Effector memory CD8-positive, alpha-beta T cell (primary cell): ENCODE data around the gene PKP1.

Source experiments
- ATAC-seq: fragments of 150-1000 bp; cut with Tn5 transposase; replicated peaks from 2 replicates; pipeline ENCODE4 v1.10.0; 2021; ENCODE audit warnings: mild to moderate bottlenecking, moderate library complexity
- DNase-seq, 3 experiments: peaks; one replicate each; pipeline ENCODE4 v3.0.0; 2021
- H3K27ac Mint-ChIP-seq, 2 donors: one replicate each; pipeline ENCODE4 v1.8.0; 2022; ENCODE audit warnings: mild to moderate bottlenecking in 2 of 2, mixed read lengths in 2 of 2, moderate library complexity in 2 of 2
- H3K27me3 Mint-ChIP-seq, 2 donors: one replicate each; pipeline ENCODE4 v1.8.0; 2022; ENCODE audit warnings: mixed read lengths in 2 of 2
- H3K36me3 Mint-ChIP-seq: one replicate; pipeline ENCODE4 v1.8.0; 2022; ENCODE audit warnings: mild to moderate bottlenecking, moderate library complexity, mixed read lengths; ENCODE audit not compliant: insufficient read depth
- H3K4me1 Mint-ChIP-seq, 2 donors: one replicate each; pipeline ENCODE4 v1.8.0; 2022; ENCODE audit warnings: low read depth in 2 of 2, mixed read lengths in 2 of 2
- H3K4me3 Mint-ChIP-seq, 2 donors: one replicate each; pipeline ENCODE4 v1.8.0; 2022; ENCODE audit warnings: mild to moderate bottlenecking in 2 of 2, mixed read lengths in 2 of 2, moderate library complexity in 2 of 2
- H3K9me3 Mint-ChIP-seq, 2 donors: one replicate each; pipeline ENCODE4 v1.8.0; 2022; ENCODE audit warnings: mixed read lengths in 2 of 2

PKP1 gene

GRCh38 chr1:201325678-201326060 is 42.4 kb downstream of the PKP1 start:
- DNase-seq (no peak), ATAC-seq (no peak)
- Mint-ChIP-seq H3K9me3 (no peaks in the 10 kb centered on the region), H3K27me3 (peaks cover 18 to 41% of the 10 kb centered on the region in 2 donors), H3K4me1 (no peaks in the 10 kb centered on the region), H3K27ac (no peak overlapping the region), H3K36me3 (no peaks in the 10 kb centered on the region), H3K4me3 (no peak overlapping the region)

GRCh38 chr1:201326710-201327109 is 43.4 kb downstream of the PKP1 start:
- no peaks in the 10 kb centered on the region for H3K4me1 Mint-ChIP-seq
- H3K36me3 Mint-ChIP-seq: peaks cover 4% of the 10 kb centered on the region
- no peaks in the 10 kb centered on the region for H3K9me3 Mint-ChIP-seq
- ATAC-seq (no peak), DNase-seq (no peak)
- H3K4me3 Mint-ChIP-seq: no peak overlapping the region
- H3K27me3 Mint-ChIP-seq: peaks cover 21 to 51% of the 10 kb centered on the region in 2 donors
- H3K27ac Mint-ChIP-seq: no peak overlapping the region

GRCh38 chr1:201327687-201328240 is 44.5 kb downstream of the PKP1 start:
- no peak overlapping the region for H3K4me3 Mint-ChIP-seq
- H3K36me3 Mint-ChIP-seq: peaks cover 4% of the 10 kb centered on the region
- no peaks in the 10 kb centered on the region for H3K9me3 Mint-ChIP-seq
- DNase-seq (no peak), ATAC-seq (no peak)
- peaks cover 21 to 57% of the 10 kb centered on the region in 2 donors for H3K27me3 Mint-ChIP-seq
- H3K27ac Mint-ChIP-seq: no peak overlapping the region
- H3K4me1 Mint-ChIP-seq: no peaks in the 10 kb centered on the region

- DNase-seq (no peak), ATAC-seq (no peak)
- no peaks in the 10 kb centered on the region for H3K9me3 Mint-ChIP-seq
- no peaks in the 10 kb centered on the region for H3K4me1 Mint-ChIP-seq
- peaks cover 21 to 58% of the 10 kb centered on the region in 2 donors for H3K27me3 Mint-ChIP-seq
- no peak overlapping the region for H3K4me3 Mint-ChIP-seq
- peaks cover 4% of the 10 kb centered on the region for H3K36me3 Mint-ChIP-seq
- no peak overlapping the region for H3K27ac Mint-ChIP-seq
Measured at GRCh38 chr1:201328576-201328975, 45.3 kb downstream of the PKP1 start.

GRCh38 chr1:201329286-201329685 is 46.0 kb downstream of the PKP1 start:
- H3K9me3 Mint-ChIP-seq: no peaks in the 10 kb centered on the region
- no peak overlapping the region for H3K27ac Mint-ChIP-seq
- H3K4me1 Mint-ChIP-seq: no peaks in the 10 kb centered on the region
- peaks cover 4% of the 10 kb centered on the region for H3K36me3 Mint-ChIP-seq
- peaks cover 21 to 54% of the 10 kb centered on the region in 2 donors for H3K27me3 Mint-ChIP-seq
- ATAC-seq (no peak), DNase-seq (no peak)
- H3K4me3 Mint-ChIP-seq: no peak overlapping the region

GRCh38 chr1:201329801-201330200 is 46.5 kb downstream of the PKP1 start:
- no peak for ATAC-seq
- Mint-ChIP-seq H3K27me3 (peaks cover 21 to 54% of the 10 kb centered on the region in 2 donors), H3K27ac (no peak overlapping the region), H3K4me1 (no peaks in the 10 kb centered on the region), H3K36me3 (peaks cover 4% of the 10 kb centered on the region), H3K9me3 (no peaks in the 10 kb centered on the region), H3K4me3 (no peak overlapping the region)
- no peak for DNase-seq

- no peaks in the 10 kb centered on the region for H3K9me3 Mint-ChIP-seq
- no peak overlapping the region for H3K4me3 Mint-ChIP-seq
- DNase-seq (no peak), ATAC-seq (no peak)
- H3K27ac Mint-ChIP-seq: no peak overlapping the region
- H3K36me3 Mint-ChIP-seq: peaks cover 4% of the 10 kb centered on the region
- H3K27me3 Mint-ChIP-seq: peaks cover 21 to 58% of the 10 kb centered on the region in 2 donors
- no peaks in the 10 kb centered on the region for H3K4me1 Mint-ChIP-seq
Measured at GRCh38 chr1:201330541-201330940, 47.2 kb downstream of the PKP1 start.

- Mint-ChIP-seq H3K4me3 (no peak overlapping the region), H3K4me1 (no peaks in the 10 kb centered on the region), H3K27me3 (peaks cover 20 to 58% of the 10 kb centered on the region in 2 donors), H3K36me3 (peaks cover 4% of the 10 kb centered on the region), H3K27ac (no peak overlapping the region), H3K9me3 (no peaks in the 10 kb centered on the region)
- ATAC-seq (no peak), DNase-seq (no peak)
Measured at GRCh38 chr1:201331166-201331565, 47.9 kb downstream of the PKP1 start.

- Mint-ChIP-seq H3K9me3 (no peaks in the 10 kb centered on the region), H3K27me3 (peaks cover 12 to 59% of the 10 kb centered on the region in 2 donors), H3K4me1 (no peaks in the 10 kb centered on the region), H3K27ac (no peak overlapping the region), H3K4me3 (no peak overlapping the region), H3K36me3 (peaks cover 4% of the 10 kb centered on the region)
- ATAC-seq (no peak), DNase-seq (no peak)
Measured at GRCh38 chr1:201332021-201332420, 48.7 kb downstream of the PKP1 start.

GRCh38 chr1:201332616-201333335 is 49.5 kb downstream of the PKP1 start:
- Mint-ChIP-seq H3K36me3 (peaks cover 4% of the 10 kb centered on the region), H3K27ac (no peak overlapping the region), H3K9me3 (no peaks in the 10 kb centered on the region), H3K4me3 (no peak overlapping the region), H3K27me3 (peaks cover 9 to 57% of the 10 kb centered on the region in 2 donors), H3K4me1 (no peaks in the 10 kb centered on the region)
- no peak for ATAC-seq
- DNase-seq: no peak

- no peak overlapping the region for H3K27ac Mint-ChIP-seq
- peaks cover 4% of the 10 kb centered on the region for H3K36me3 Mint-ChIP-seq
- no peaks in the 10 kb centered on the region for H3K4me1 Mint-ChIP-seq
- H3K4me3 Mint-ChIP-seq: no peak overlapping the region
- ATAC-seq (no peak), DNase-seq (no peak)
- peaks cover 16 to 56% of the 10 kb centered on the region in 2 donors for H3K27me3 Mint-ChIP-seq
- no peaks in the 10 kb centered on the region for H3K9me3 Mint-ChIP-seq
Measured at GRCh38 chr1:201334325-201335173, 51.2 kb downstream of the PKP1 start.

- no peaks in the 10 kb centered on the region for H3K4me1 Mint-ChIP-seq
- H3K27ac Mint-ChIP-seq: no peak overlapping the region
- no peak overlapping the region for H3K4me3 Mint-ChIP-seq
- peaks cover 4% of the 10 kb centered on the region for H3K36me3 Mint-ChIP-seq
- H3K9me3 Mint-ChIP-seq: no peaks in the 10 kb centered on the region
- ATAC-seq (no peak), DNase-seq (no peak)
- peaks cover 14 to 48% of the 10 kb centered on the region in 2 donors for H3K27me3 Mint-ChIP-seq
Measured at GRCh38 chr1:201335174-201335870, 52.0 kb downstream of the PKP1 start.

- Mint-ChIP-seq H3K27me3 (peaks cover 8 to 43% of the 10 kb centered on the region in 2 donors), H3K4me1 (no peaks in the 10 kb centered on the region), H3K9me3 (no peaks in the 10 kb centered on the region), H3K36me3 (peaks cover 4% of the 10 kb centered on the region), H3K27ac (no peak overlapping the region), H3K4me3 (no peak overlapping the region)
- ATAC-seq (no peak), DNase-seq (no peak)
Measured at GRCh38 chr1:201335901-201336300, 52.6 kb downstream of the PKP1 start.
